ENCODE data around the gene KCNQ2.

The KCNQ2 gene

GRCh38 chr20:63501818-63502670 lies 29.6 kb upstream of the KCNQ2 start:
- DNase-seq (ENCODE audit: low read depth in 1 of 2, low spot score in 1 of 2), result no peak

- no peak for DNase-seq (ENCODE audit: low read depth in 1 of 2, low spot score in 1 of 2)
Measured at GRCh38 chr20:63500902-63501817, 28.7 kb upstream of the KCNQ2 start.

GRCh38 chr20:63500151-63500901 lies 27.9 kb upstream of the KCNQ2 start:
- DNase-seq (ENCODE audit: low read depth in 1 of 2, low spot score in 1 of 2), result no peak

GRCh38 chr20:63499338-63499969 lies 27.0 kb upstream of the KCNQ2 start:
- no peak for DNase-seq (ENCODE audit: low read depth in 1 of 2, low spot score in 1 of 2)

- DNase-seq (ENCODE audit: low read depth in 1 of 2, low spot score in 1 of 2), result no peak
Measured at GRCh38 chr20:63498960-63499337, 26.5 kb upstream of the KCNQ2 start, which contains the start of gene EEF1A2. Gene EEF1A2 (minus strand): TSS chr20:63499083. CDS start chr20:63497763, 1,320 bp downstream.

GRCh38 chr20:63497946-63498935 lies 25.8 kb upstream of the KCNQ2 start:
- DNase-seq (ENCODE audit: low read depth in 1 of 2, low spot score in 1 of 2), result no peak

- DNase-seq (ENCODE audit: low read depth in 1 of 2, low spot score in 1 of 2), result no peak
Measured at GRCh38 chr20:63497138-63497945, 24.9 kb upstream of the KCNQ2 start.

GRCh38 chr20:63496596-63497120 lies 24.2 kb upstream of the KCNQ2 start:
- DNase-seq (ENCODE audit: low read depth in 1 of 2, low spot score in 1 of 2), result no peak

GRCh38 chr20:63495741-63496595 lies 23.5 kb upstream of the KCNQ2 start:
- peak; percentile 59 to 60 for DNase-seq (ENCODE audit: low read depth in 1 of 2, low spot score in 1 of 2)

- no peak for DNase-seq (ENCODE audit: low read depth in 1 of 2, low spot score in 1 of 2)
Measured at GRCh38 chr20:63495167-63495720, 22.8 kb upstream of the KCNQ2 start.

- no peak for DNase-seq (ENCODE audit: low read depth in 1 of 2, low spot score in 1 of 2)
Measured at GRCh38 chr20:63494420-63495166, 22.1 kb upstream of the KCNQ2 start.

- DNase-seq (ENCODE audit: low read depth in 1 of 2, low spot score in 1 of 2), result no peak
Measured at GRCh38 chr20:63494084-63494419, 21.6 kb upstream of the KCNQ2 start.

- DNase-seq (ENCODE audit: low read depth in 1 of 2, low spot score in 1 of 2), result no peak
Measured at GRCh38 chr20:63493563-63494020, 21.1 kb upstream of the KCNQ2 start.

GRCh38 chr20:63492982-63493381 lies 20.5 kb upstream of the KCNQ2 start:
- DNase-seq (ENCODE audit: low read depth in 1 of 2, low spot score in 1 of 2), result no peak

- no peak for DNase-seq (ENCODE audit: low read depth in 1 of 2, low spot score in 1 of 2)
Measured at GRCh38 chr20:63492518-63492917, 20.1 kb upstream of the KCNQ2 start.

- DNase-seq (ENCODE audit: low read depth in 1 of 2, low spot score in 1 of 2), result no peak
Measured at GRCh38 chr20:63491635-63492230, 19.3 kb upstream of the KCNQ2 start.
